IMR-90 (cell line): Measurements from ENCODE around the gene DPP10. TPM values are rescaled to one million over a fixed set of nuclear protein-coding genes. Genes with fewer than 3 reads are reported as not detected.

ENCODE experiments used
- ATAC-seq: fragments of 200-7000 bp; cut with Tn5 transposase; 2 replicates; pipeline ENCODE4 v1.9.1; 2020; ENCODE audit warnings: low read depth, mild to moderate bottlenecking, moderate library complexity
- BruUV-seq: library from RNA; stranded (reverse); fragments of 400-500 nt; replicated peaks from 2 replicates; lab custom pipeline; 2021; lab: Mats Ljungman, UMichigan
- CTCF ChIA-PET: fragments of 300-600 bp; formaldehyde crosslinking; extraction: SDS; loops from one replicate; lab custom pipeline; 2021; ENCODE audit warnings: antibody characterized with exemption; lab: Yijun Ruan, JAX
- POLR2A ChIA-PET: fragments of 300-600 bp; sonication (Branson Sonifier 250); formaldehyde crosslinking; loops from one replicate; lab custom pipeline; 2022; ENCODE audit warnings: antibody characterized with exemption; ENCODE audit not compliant: unreplicated experiment; lab: Charles Lee
- DNase-seq: peaks from one replicate; pipeline ENCODE4 v3.0.0; 2013
- H2AFZ ChIP-seq: replicated peaks from 2 replicates; pipeline ENCODE3; 2013; ENCODE audit warnings: low read length, mild to moderate bottlenecking; ENCODE audit not compliant: poor library complexity
- H2AK5ac ChIP-seq: 2 replicates; pipeline ENCODE4 v1.6.1; 2013; ENCODE audit warnings: low read depth, low read length, inconsistent platforms
- H2AK9ac ChIP-seq: replicated peaks from 2 replicates; pipeline ENCODE3; 2013; ENCODE audit warnings: mild to moderate bottlenecking, low read depth, low read length, moderate library complexity; ENCODE audit not compliant: poor library complexity
- H2BK120ac ChIP-seq: 2 replicates; pipeline ENCODE4 v1.6.1; 2013; ENCODE audit warnings: low read depth, low read length, inconsistent platforms
- H2BK15ac ChIP-seq: 3 replicates; pipeline ENCODE4 v1.6.1; 2013; ENCODE audit warnings: low read depth, low read length, inconsistent platforms
- H2BK20ac ChIP-seq: 2 replicates; pipeline ENCODE4 v1.6.1; 2013; ENCODE audit warnings: low read depth, mild to moderate bottlenecking, inconsistent platforms, low read length, moderate library complexity
- H2BK5ac ChIP-seq: 2 replicates; pipeline ENCODE4 v1.6.1; 2013; ENCODE audit warnings: mild to moderate bottlenecking, low read depth, low read length, inconsistent platforms; ENCODE audit not compliant: poor library complexity, severe bottlenecking
- H3K14ac ChIP-seq: replicated peaks from 2 replicates; pipeline ENCODE4 v1.6.1; 2013; ENCODE audit warnings: low read depth, low read length, inconsistent platforms
- H3K18ac ChIP-seq: 2 replicates; pipeline ENCODE4 v1.6.1; 2013; ENCODE audit warnings: low read depth, low read length, control low read depth
- H3K23ac ChIP-seq: 2 replicates; pipeline ENCODE4 v1.6.1; 2013; ENCODE audit warnings: low read depth, low read length, inconsistent platforms
- H3K27ac ChIP-seq: 2 replicates; pipeline ENCODE4 v1.5.1; 2013; ENCODE audit warnings: mild to moderate bottlenecking, control low read depth, low read length; ENCODE audit not compliant: insufficient read depth
- H3K27me3 ChIP-seq: 2 replicates; pipeline ENCODE4 v1.6.1; 2013; ENCODE audit warnings: low read length; ENCODE audit not compliant: control insufficient read depth, insufficient read depth
- H3K36me3 ChIP-seq: 2 replicates; pipeline ENCODE4 v1.6.1; 2013; ENCODE audit warnings: low read length, mixed read lengths; ENCODE audit not compliant: control insufficient read depth, insufficient read depth
- H3K4ac ChIP-seq: 2 replicates; pipeline ENCODE4 v1.6.1; 2013; ENCODE audit warnings: low read depth, low read length, inconsistent platforms
- H3K4me1 ChIP-seq: 2 replicates; pipeline ENCODE4 v1.6.1; 2013; ENCODE audit warnings: low read length, mixed read lengths; ENCODE audit not compliant: control insufficient read depth, insufficient read depth
- H3K4me2 ChIP-seq: 2 replicates; pipeline ENCODE4 v1.6.1; 2013; ENCODE audit warnings: low read depth, mild to moderate bottlenecking, control low read depth, low read length, moderate library complexity
- H3K4me3 ChIP-seq: 2 replicates; pipeline ENCODE4 v1.5.1; 2013; ENCODE audit warnings: low read depth, mild to moderate bottlenecking, control low read depth, low read length, moderate library complexity; ENCODE audit not compliant: insufficient read depth
- H3K56ac ChIP-seq: 2 replicates; pipeline ENCODE4 v1.6.1; 2013; ENCODE audit warnings: low read length, inconsistent platforms; ENCODE audit not compliant: insufficient read depth; ENCODE audit errors: extremely low read depth
- H3K79me1 ChIP-seq, 2 experiments: 2 replicates each; pipeline ENCODE4 v1.6.1; 2013; ENCODE audit warnings: low read length in 2 of 2, inconsistent platforms in 1 of 2, low read depth in 1 of 2
- H3K9ac ChIP-seq: 2 replicates; pipeline ENCODE4 v1.6.1; 2013; ENCODE audit warnings: low read depth, low read length, control low read depth
- H3K9me1 ChIP-seq: 2 replicates; pipeline ENCODE4 v1.6.1; 2013; ENCODE audit warnings: low read length, inconsistent platforms; ENCODE audit not compliant: insufficient read depth
- H3K9me3 ChIP-seq: 2 replicates; pipeline ENCODE4 v1.6.1; 2013; ENCODE audit warnings: low read length; ENCODE audit not compliant: control insufficient read depth, insufficient read depth
- H4K20me1 ChIP-seq: 2 replicates; pipeline ENCODE4 v1.6.1; 2013; ENCODE audit warnings: low read length, inconsistent platforms; ENCODE audit not compliant: insufficient read depth
- H4K5ac ChIP-seq: 2 replicates; pipeline ENCODE4 v1.6.1; 2013; ENCODE audit warnings: mild to moderate bottlenecking, low read depth, low read length, control low read depth
- H4K8ac ChIP-seq, 2 experiments: 2 replicates each; pipeline ENCODE4 v1.6.1; 2013; ENCODE audit warnings: low read depth in 2 of 2, low read length in 2 of 2, control low read depth in 1 of 2, inconsistent platforms in 1 of 2
- H4K91ac ChIP-seq: 2 replicates; pipeline ENCODE4 v1.6.1; 2013; ENCODE audit warnings: low read depth, low read length, inconsistent platforms; ENCODE audit not compliant: insufficient read depth
- BHLHE40 ChIP-seq: fragments of 150-350 bp; IDR thresholded peaks from 2 replicates; pipeline ENCODE4 v1.6.1; 2016; ENCODE audit warnings: mild to moderate bottlenecking, low read depth, low read length
- CEBPB ChIP-seq: IDR thresholded peaks from 2 replicates; pipeline ENCODE4 v1.6.1; 2012; ENCODE audit warnings: low read depth, low read length, improper control_type of control experiment
- CHD1 ChIP-seq: IDR thresholded peaks from 2 replicates; pipeline ENCODE4 v1.6.1; 2012; ENCODE audit warnings: low read depth, low read length, improper control_type of control experiment
- CTCF ChIP-seq: conservative IDR thresholded peaks from 2 replicates; pipeline ENCODE4 v1.5.1; 2012; ENCODE audit warnings: mild to moderate bottlenecking, low read depth, low read length, improper control_type of control experiment
- FOS ChIP-seq: fragments of 150-350 bp; IDR thresholded peaks from 2 replicates; pipeline ENCODE4 v1.6.1; 2016; ENCODE audit warnings: low read depth, low read length
- MAFK ChIP-seq: IDR thresholded peaks from 2 replicates; pipeline ENCODE4 v1.6.1; 2012; ENCODE audit warnings: low read depth, low read length, improper control_type of control experiment
- MAZ ChIP-seq: IDR thresholded peaks from 2 replicates; pipeline ENCODE4 v1.6.1; 2012; ENCODE audit warnings: low read depth, mild to moderate bottlenecking, low read length, improper control_type of control experiment, moderate library complexity, borderline replicate concordance
- MXI1 ChIP-seq: IDR thresholded peaks from 2 replicates; pipeline ENCODE4 v1.6.1; 2012; ENCODE audit warnings: low read depth, mild to moderate bottlenecking, low read length, moderate library complexity, borderline replicate concordance
- NFE2L2 ChIP-seq: fragments of 150-350 bp; IDR thresholded peaks from 2 replicates; pipeline ENCODE4 v1.6.1; 2016; ENCODE audit warnings: low read depth, mild to moderate bottlenecking, low read length
- POLR2A ChIP-seq: IDR thresholded peaks from 2 replicates; pipeline ENCODE4 v1.6.1; 2012; ENCODE audit warnings: mild to moderate bottlenecking, low read depth, low read length
- RAD21 ChIP-seq: IDR thresholded peaks from 2 replicates; pipeline ENCODE4 v1.6.1; 2012; ENCODE audit warnings: low read length, improper control_type of control experiment
- RCOR1 ChIP-seq: IDR thresholded peaks from 2 replicates; pipeline ENCODE4 v1.6.1; 2012; ENCODE audit warnings: mild to moderate bottlenecking, low read length, improper control_type of control experiment; ENCODE audit not compliant: insufficient replicate concordance
- RFX5 ChIP-seq: IDR thresholded peaks from 2 replicates; pipeline ENCODE4 v1.8.0; 2012; ENCODE audit warnings: low read depth, mild to moderate bottlenecking, low read length, moderate library complexity
- SMC3 ChIP-seq: fragments of 150-350 bp; IDR thresholded peaks from 2 replicates; pipeline ENCODE4 v1.6.1; 2016; ENCODE audit warnings: low read depth, mild to moderate bottlenecking, antibody characterized with exemption, low read length, moderate library complexity
- WGBS, 2 experiments: methylation state at CpG; one replicate each; pipeline versions ENCODE4 v1.1.5 to v1.1.7; 2013; ENCODE audit warnings: missing lambda C conversion rate in 2 of 2; ENCODE audit not compliant: insufficient read length in 1 of 2; ENCODE audit errors: extremely low coverage in 2 of 2; 5-methylcytosine and 5-hydroxymethylcytosine counted together
- dilution Hi-C: fragments of 300-500 bp; cut with HindIII; formaldehyde crosslinking; loops from one replicate; pipeline ENCODE4 v1.14.3; 2018; ENCODE audit warnings: low sequenced_read_pairs; ENCODE audit not compliant: unreplicated experiment
- in situ Hi-C: fragments of 300-500 bp; cut with MboI; formaldehyde crosslinking; loops from 3 replicates; pipeline ENCODE4 v1.14.3; 2019; ENCODE audit warnings: low sequenced_read_pairs, inconsistent platforms, mixed read lengths
- intact Hi-C: fragments of 100-400 bp; cut with micrococcal nuclease; formaldehyde crosslinking; loops from 2 replicates; pipeline ENCODE4 v1.10.0; 2022
- polyA plus RNA-seq, 3 experiments: library from polyadenylated mRNA; depleted of rRNA; stranded (reverse); fragments of >200 nt; gene quantifications; 2 replicates each; pipeline ENCODE4 v1.2.3, GENCODE V29; 2012; ENCODE audit warnings: low replicate concordance in 1 of 3
- total RNA-seq: library from RNA; depleted of rRNA; stranded (reverse); fragments of >200 nt; gene quantifications from 2 replicates; pipeline ENCODE4 v1.2.3, GENCODE V29; 2012
- TF ChIP-seq, protein P1 (sequence below): fragments of 150-350 bp; IDR thresholded peaks from 2 replicates; pipeline ENCODE4 v1.6.1; 2017; ENCODE audit warnings: mild to moderate bottlenecking, antibody characterized with exemption, low read length, low read depth
- TF ChIP-seq, protein P2 (sequence below): fragments of 150-350 bp; IDR thresholded peaks from 2 replicates; pipeline ENCODE4 v1.6.1; 2016; ENCODE audit warnings: low read depth, mild to moderate bottlenecking, low read length, moderate library complexity, borderline replicate concordance

The DPP10 gene
- total and polyA plus RNA-seq, 2 of the 4 experiments (the other 2 are of a cell fraction) = not detected

- Histone ChIP-seq H2AFZ (no peak overlapping the region), H4K20me1 (no peaks in the 10 kb centered on the region), H3K4me1 (no peaks in the 10 kb centered on the region), H3K4me3 (no peak overlapping the region), H2AK5ac (no peak overlapping the region), H4K5ac (no peak overlapping the region), H2BK15ac (no peak overlapping the region), H2BK5ac (no peak overlapping the region), H4K8ac (no peak overlapping the region), H3K23ac (no peak overlapping the region), H2BK20ac (no peak overlapping the region), H3K9ac (no peak overlapping the region), H3K56ac (no peak overlapping the region), H3K4ac (no peak overlapping the region), H3K14ac (no peak overlapping the region), H2AK9ac (no peak overlapping the region), H3K18ac (no peak overlapping the region), H3K4me2 (no peak overlapping the region), H3K27me3 (no peaks in the 10 kb centered on the region), H3K79me1 (no peaks in the 10 kb centered on the region), H3K9me1 (no peaks in the 10 kb centered on the region), H3K27ac (no peak overlapping the region), H4K91ac (no peak overlapping the region), H3K36me3 (no peaks in the 10 kb centered on the region), H2BK120ac (no peak overlapping the region), H3K9me3 (peaks cover 4% of the 10 kb centered on the region)
- no peak for TF ChIP-seq CEBPB
- no peak for TF ChIP-seq CTCF
- no peak for TF ChIP-seq CHD1
- no peak for TF ChIP-seq FOS
- no peak for TF ChIP-seq RAD21
- TF ChIP-seq, protein P1, sequence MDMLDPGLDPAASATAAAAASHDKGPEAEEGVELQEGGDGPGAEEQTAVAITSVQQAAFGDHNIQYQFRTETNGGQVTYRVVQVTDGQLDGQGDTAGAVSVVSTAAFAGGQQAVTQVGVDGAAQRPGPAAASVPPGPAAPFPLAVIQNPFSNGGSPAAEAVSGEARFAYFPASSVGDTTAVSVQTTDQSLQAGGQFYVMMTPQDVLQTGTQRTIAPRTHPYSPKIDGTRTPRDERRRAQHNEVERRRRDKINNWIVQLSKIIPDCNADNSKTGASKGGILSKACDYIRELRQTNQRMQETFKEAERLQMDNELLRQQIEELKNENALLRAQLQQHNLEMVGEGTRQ = no peak
- TF ChIP-seq BHLHE40 = no peak
- TF ChIP-seq MAFK = no peak
- no peak for TF ChIP-seq MAZ
- TF ChIP-seq RFX5 = no peak
- no peak for TF ChIP-seq RCOR1
- TF ChIP-seq POLR2A = no peak
- no peak for TF ChIP-seq MXI1
- TF ChIP-seq, protein P2, sequence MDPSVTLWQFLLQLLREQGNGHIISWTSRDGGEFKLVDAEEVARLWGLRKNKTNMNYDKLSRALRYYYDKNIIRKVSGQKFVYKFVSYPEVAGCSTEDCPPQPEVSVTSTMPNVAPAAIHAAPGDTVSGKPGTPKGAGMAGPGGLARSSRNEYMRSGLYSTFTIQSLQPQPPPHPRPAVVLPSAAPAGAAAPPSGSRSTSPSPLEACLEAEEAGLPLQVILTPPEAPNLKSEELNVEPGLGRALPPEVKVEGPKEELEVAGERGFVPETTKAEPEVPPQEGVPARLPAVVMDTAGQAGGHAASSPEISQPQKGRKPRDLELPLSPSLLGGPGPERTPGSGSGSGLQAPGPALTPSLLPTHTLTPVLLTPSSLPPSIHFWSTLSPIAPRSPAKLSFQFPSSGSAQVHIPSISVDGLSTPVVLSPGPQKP = no peak
- no peak for TF ChIP-seq NFE2L2
- no peak for TF ChIP-seq SMC3
- CTCF ChIA-PET = no interaction called here
- dilution Hi-C loops (no loop called here), in situ Hi-C loops (no loop called here), intact Hi-C loops (no loop called here)
- POLR2A ChIA-PET = no interaction called here
- no peak for DNase-seq
- WGBS, 2 experiments = no CpG with 5 or more reads among the region's 4 CpGs
- no peak for ATAC-seq
- BruUV-seq = no TSS peak
These were observed 1090.6 kb downstream of the DPP10 start for GRCh38 chr2:115533081-115533480.
